IPS DF 6.9 (cell line): ENCODE results near the gene CHD9.
A peak's percentile ranks its signal among the peaks of the same experiment; 100 is the strongest.

Experiments used
- DNase-seq: peaks from one replicate; pipeline ENCODE4 v3.0.0-alpha.2; 2013; ENCODE audit warnings: low read depth, low spot score
- H3K27ac ChIP-seq: one replicate; pipeline ENCODE4 v1.5.1; 2013; ENCODE audit warnings: low read length, control low read depth
- H3K27me3 ChIP-seq: 2 replicates; pipeline ENCODE4 v1.6.1; 2013; ENCODE audit warnings: mild to moderate bottlenecking, low read length; ENCODE audit not compliant: control insufficient read depth, insufficient read depth
- H3K36me3 ChIP-seq: 2 replicates; pipeline ENCODE4 v1.6.1; 2013; ENCODE audit warnings: low read length; ENCODE audit not compliant: control insufficient read depth, insufficient read depth
- H3K4me1 ChIP-seq: 2 replicates; pipeline ENCODE4 v1.6.1; 2013; ENCODE audit warnings: low read length; ENCODE audit not compliant: control insufficient read depth, insufficient read depth
- H3K4me3 ChIP-seq: 2 replicates; pipeline ENCODE4 v1.5.1; 2013; ENCODE audit warnings: mild to moderate bottlenecking, low read length
- H3K9me3 ChIP-seq: 2 replicates; pipeline ENCODE4 v1.6.1; 2013; ENCODE audit warnings: low read length, inconsistent platforms; ENCODE audit not compliant: control insufficient read depth, insufficient read depth
- WGBS: extraction: QIAGEN DNeasy Blood & Tissue Kit; methylation state at CpG from one replicate; pipeline ENCODE4 v1.1.7; 2013; ENCODE audit warnings: mixed read lengths, missing lambda C conversion rate; ENCODE audit not compliant: insufficient read length, insufficient coverage; 5-methylcytosine and 5-hydroxymethylcytosine counted together

CHD9 gene

GRCh38 chr16:53142823-53143568, 88.2 kb downstream of the CHD9 start:
- Histone ChIP-seq H3K36me3 (no peaks in the 10 kb centered on the region), H3K27ac (no peak overlapping the region), H3K4me1 (no peaks in the 10 kb centered on the region), H3K27me3 (no peaks in the 10 kb centered on the region), H3K9me3 (no peaks in the 10 kb centered on the region), H3K4me3 (no peak overlapping the region)
- no peak for DNase-seq
- WGBS: no CpG with 5 or more reads among the region's 6 CpGs

DNA sequence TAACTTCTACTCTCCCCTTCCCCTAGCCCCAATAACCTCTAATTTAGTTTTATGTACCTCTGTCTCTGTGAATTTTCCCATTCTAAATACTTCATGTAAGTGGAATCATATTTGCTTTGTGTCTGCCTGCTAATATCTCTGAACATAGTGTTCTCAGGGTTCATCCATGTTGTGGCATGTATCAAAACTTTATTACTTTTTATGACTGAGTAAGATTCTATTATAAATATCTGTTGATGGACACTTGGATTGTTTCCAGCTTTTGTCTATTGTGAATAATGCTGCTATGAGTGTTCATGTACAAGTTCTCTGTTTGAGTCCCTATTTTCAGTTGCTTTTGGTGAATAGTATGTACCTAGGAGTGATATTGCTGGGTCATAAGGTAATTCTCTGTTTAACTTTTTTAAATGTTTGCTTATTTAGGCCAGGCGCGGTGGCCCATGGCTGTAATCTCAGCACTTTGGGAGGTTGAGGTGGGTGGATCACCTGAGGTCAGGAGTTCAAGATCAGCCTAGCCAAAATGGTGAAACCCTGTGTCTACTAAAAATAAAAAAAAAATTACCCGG, 92.8 kb downstream of the CHD9 start:
- no peaks in the 10 kb centered on the region for H3K9me3 ChIP-seq
- no peaks in the 10 kb centered on the region for H3K36me3 ChIP-seq
- WGBS: no CpG with 5 or more reads among the region's 3 CpGs
- H3K4me3 ChIP-seq: no peak overlapping the region
- no peak for DNase-seq
- no peaks in the 10 kb centered on the region for H3K4me1 ChIP-seq
- no peak overlapping the region for H3K27ac ChIP-seq
- H3K27me3 ChIP-seq: no peaks in the 10 kb centered on the region

- no peak for DNase-seq
- no CpG with 5 or more reads among the region's 3 CpGs for WGBS
- Histone ChIP-seq H3K4me1 (no peaks in the 10 kb centered on the region), H3K4me3 (no peak overlapping the region), H3K36me3 (no peaks in the 10 kb centered on the region), H3K9me3 (no peaks in the 10 kb centered on the region), H3K27ac (no peak overlapping the region), H3K27me3 (no peaks in the 10 kb centered on the region; the same call in 1 of the 2 replicates)
Observed at GRCh38 chr16:53150769-53151168, 96.0 kb downstream of the CHD9 start.

GRCh38 chr16:53152329-53152728, 97.5 kb downstream of the CHD9 start:
- Histone ChIP-seq H3K4me1 (no peaks in the 10 kb centered on the region), H3K27ac (no peak overlapping the region), H3K27me3 (no peaks in the 10 kb centered on the region; the same call in 1 of the 2 replicates), H3K4me3 (no peak overlapping the region), H3K36me3 (no peaks in the 10 kb centered on the region), H3K9me3 (no peaks in the 10 kb centered on the region)
- DNase-seq: no peak

GRCh38 chr16:53153130-53153529, 98.3 kb downstream of the CHD9 start:
- H3K27ac ChIP-seq: no peak overlapping the region
- H3K9me3 ChIP-seq: no peaks in the 10 kb centered on the region
- DNase-seq: no peak
- H3K4me3 ChIP-seq: no peak overlapping the region
- H3K4me1 ChIP-seq: no peaks in the 10 kb centered on the region
- H3K36me3 ChIP-seq: no peaks in the 10 kb centered on the region
- H3K27me3 ChIP-seq: no peaks in the 10 kb centered on the region; the same call in 1 of the 2 replicates

- Histone ChIP-seq H3K9me3 (no peaks in the 10 kb centered on the region), H3K27ac (no peak overlapping the region), H3K27me3 (no peaks in the 10 kb centered on the region; the same call in 1 of the 2 replicates), H3K4me1 (no peaks in the 10 kb centered on the region), H3K4me3 (no peak overlapping the region), H3K36me3 (no peaks in the 10 kb centered on the region)
- no CpG with 5 or more reads among the region's 9 CpGs for WGBS
- no peak for DNase-seq
Observed at GRCh38 chr16:53154513-53154912, 99.7 kb downstream of the CHD9 start.

DNA sequence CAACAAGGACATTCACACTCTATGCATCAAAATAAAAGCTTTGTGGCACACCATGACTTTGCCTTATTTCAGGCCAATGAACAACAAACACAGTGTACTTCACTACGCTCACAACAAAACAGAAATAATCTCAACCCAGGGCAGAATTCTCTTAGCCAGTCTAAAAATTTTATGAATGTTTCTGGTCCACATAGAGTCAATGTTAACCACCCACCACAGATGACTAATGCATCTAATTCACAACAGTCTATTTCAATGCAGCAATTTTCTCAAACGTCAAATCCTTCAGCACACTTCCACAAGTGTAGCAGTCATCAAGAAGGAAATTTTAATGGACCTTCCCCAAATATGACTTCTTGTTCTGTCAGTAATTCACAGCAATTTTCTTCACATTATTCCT, 101.7 kb downstream of the CHD9 start:
- no peak overlapping the region for H3K4me3 ChIP-seq
- H3K4me1 ChIP-seq: no peaks in the 10 kb centered on the region
- DNase-seq: no peak
- H3K9me3 ChIP-seq: no peaks in the 10 kb centered on the region
- H3K27me3 ChIP-seq: no peaks in the 10 kb centered on the region; the same call in 1 of the 2 replicates
- H3K27ac ChIP-seq: no peak overlapping the region
- no peaks in the 10 kb centered on the region for H3K36me3 ChIP-seq
- no CpG with 5 or more reads among the region's 2 CpGs for WGBS

GRCh38 chr16:53159781-53160436, 105.1 kb downstream of the CHD9 start:
- Histone ChIP-seq H3K27ac (no peak overlapping the region), H3K4me3 (no peak overlapping the region), H3K9me3 (no peaks in the 10 kb centered on the region), H3K36me3 (no peaks in the 10 kb centered on the region), H3K27me3 (no peaks in the 10 kb centered on the region), H3K4me1 (no peaks in the 10 kb centered on the region)
- WGBS: no CpG with 5 or more reads among the region's 6 CpGs
- peak; percentile 7 for DNase-seq

DNA sequence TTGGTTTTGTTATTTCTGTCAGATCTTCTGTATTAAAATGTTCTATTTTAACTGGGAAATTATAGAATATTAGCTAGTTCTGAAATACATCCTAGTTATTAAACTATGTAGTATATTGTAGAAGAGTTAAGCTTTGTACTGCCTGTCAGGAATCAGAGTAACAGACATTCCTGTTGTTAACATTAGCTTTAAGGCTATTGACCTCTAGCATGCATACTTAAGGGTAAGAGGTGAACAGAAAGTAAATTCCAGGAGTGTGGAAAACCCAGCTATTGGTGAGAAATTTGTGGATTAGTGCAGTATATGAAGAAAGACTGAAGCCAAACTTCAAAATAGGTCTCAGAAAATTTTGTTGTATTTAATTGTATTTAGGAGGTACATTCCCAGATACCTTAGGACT, 111.3 kb downstream of the CHD9 start:
- no peak for DNase-seq
- no peaks in the 10 kb centered on the region for H3K27me3 ChIP-seq
- no peak overlapping the region for H3K27ac ChIP-seq
- H3K9me3 ChIP-seq: no peaks in the 10 kb centered on the region
- H3K36me3 ChIP-seq: no peaks in the 10 kb centered on the region
- H3K4me3 ChIP-seq: no peak overlapping the region
- no peaks in the 10 kb centered on the region for H3K4me1 ChIP-seq

DNA sequence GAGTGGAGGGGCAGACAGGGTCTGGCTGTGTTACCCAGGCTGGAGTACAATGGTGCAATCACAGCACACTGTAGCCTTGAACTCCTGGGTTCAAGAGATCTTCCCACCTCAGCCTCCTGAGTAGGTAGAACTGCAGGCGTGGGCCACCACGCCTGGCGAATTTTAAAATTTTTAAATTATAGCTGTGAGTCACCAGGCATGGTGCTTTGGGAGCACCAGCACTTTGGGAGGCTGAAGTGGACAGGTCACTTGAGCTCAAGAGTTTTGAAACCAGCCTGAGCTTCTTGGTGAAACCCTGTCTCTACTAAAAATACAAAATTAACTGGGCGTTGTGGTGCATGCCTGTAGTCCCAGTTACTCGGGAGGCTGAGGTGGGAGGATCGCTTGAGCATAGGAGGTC, 114.0 kb downstream of the CHD9 start:
- H3K36me3 ChIP-seq: no peaks in the 10 kb centered on the region
- H3K9me3 ChIP-seq: no peaks in the 10 kb centered on the region
- H3K27me3 ChIP-seq: no peaks in the 10 kb centered on the region
- H3K27ac ChIP-seq: no peak overlapping the region
- H3K4me3 ChIP-seq: no peak overlapping the region
- no CpG with 5 or more reads among the region's 6 CpGs for WGBS
- no peak for DNase-seq
- no peaks in the 10 kb centered on the region for H3K4me1 ChIP-seq

- no peaks in the 10 kb centered on the region for H3K27me3 ChIP-seq
- no peak for DNase-seq
- no peak overlapping the region for H3K27ac ChIP-seq
- no peaks in the 10 kb centered on the region for H3K36me3 ChIP-seq
- no peaks in the 10 kb centered on the region for H3K4me1 ChIP-seq
- WGBS: no CpG with 5 or more reads among the region's 4 CpGs
- no peaks in the 10 kb centered on the region for H3K9me3 ChIP-seq
- no peak overlapping the region for H3K4me3 ChIP-seq
Observed at GRCh38 chr16:53172517-53172916, 117.7 kb downstream of the CHD9 start.
